CD4-positive, alpha-beta T cell treated with Interferon alpha-2 for 1 hour (primary cell): Measurements from ENCODE around the gene RPS15A.
"Not testable (repeated sequence)": the region's sequence is repeated elsewhere in the genome, so short reads cannot be mapped to it uniquely, and the experiment has no call there.

Experiments used
- DNase-seq, 2 donors: peaks; one replicate each; pipeline ENCODE4 v3.0.0-alpha.2; 2020 to 2022

The RPS15A gene

GRCh38 chr16:18740027-18740426 is 50.1 kb downstream of the RPS15A start:
- not testable (repeated sequence) for DNase-seq

GRCh38 chr16:18738768-18739167 is 51.4 kb downstream of the RPS15A start:
- not testable (repeated sequence) for DNase-seq

DNA sequence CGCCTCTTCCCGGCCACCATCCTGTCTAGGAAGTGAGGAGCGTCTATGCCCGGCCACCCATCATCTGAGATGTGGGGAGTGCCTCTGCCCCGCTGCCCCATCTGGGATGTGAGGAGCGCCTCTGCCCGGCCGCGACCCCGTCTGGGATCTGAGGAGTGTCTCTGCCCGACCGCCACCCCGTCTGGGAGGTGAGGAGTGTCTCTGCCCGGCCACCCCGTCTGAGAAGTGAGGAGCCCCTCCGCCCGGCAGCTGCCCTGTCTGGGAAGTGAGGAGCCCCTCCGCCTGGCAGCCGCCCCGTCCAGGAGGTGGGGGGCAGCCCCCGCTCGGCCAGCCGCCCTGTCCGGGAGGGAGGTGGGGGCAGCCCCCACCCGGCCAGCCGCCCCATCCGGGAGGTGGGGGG is 55.9 kb downstream of the RPS15A start:
- DNase-seq: not testable (repeated sequence)
